ENCODE measurements around the gene MRGPRX1.

DNA sequence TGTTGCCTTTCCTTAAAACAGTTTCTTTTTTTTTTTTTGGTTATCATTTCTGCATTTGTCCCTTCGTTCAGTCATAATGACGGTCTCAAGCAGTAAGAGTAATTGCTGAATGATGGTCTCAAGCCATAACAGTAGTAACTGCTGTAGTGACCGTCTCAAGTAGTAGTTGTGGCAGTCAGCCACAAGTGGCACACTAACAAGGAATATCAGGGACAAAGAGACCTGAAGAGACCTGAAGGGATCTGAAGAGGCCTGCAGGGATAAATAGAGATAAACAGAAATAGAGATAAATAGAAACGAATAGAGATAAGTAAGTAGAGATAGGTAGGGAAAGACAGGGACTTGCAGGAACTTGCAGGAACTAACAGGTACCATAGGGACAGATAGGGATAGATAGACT lies 42.7 kb upstream of the MRGPRX1 start:
- TF ChIP-seq, protein P1, sequence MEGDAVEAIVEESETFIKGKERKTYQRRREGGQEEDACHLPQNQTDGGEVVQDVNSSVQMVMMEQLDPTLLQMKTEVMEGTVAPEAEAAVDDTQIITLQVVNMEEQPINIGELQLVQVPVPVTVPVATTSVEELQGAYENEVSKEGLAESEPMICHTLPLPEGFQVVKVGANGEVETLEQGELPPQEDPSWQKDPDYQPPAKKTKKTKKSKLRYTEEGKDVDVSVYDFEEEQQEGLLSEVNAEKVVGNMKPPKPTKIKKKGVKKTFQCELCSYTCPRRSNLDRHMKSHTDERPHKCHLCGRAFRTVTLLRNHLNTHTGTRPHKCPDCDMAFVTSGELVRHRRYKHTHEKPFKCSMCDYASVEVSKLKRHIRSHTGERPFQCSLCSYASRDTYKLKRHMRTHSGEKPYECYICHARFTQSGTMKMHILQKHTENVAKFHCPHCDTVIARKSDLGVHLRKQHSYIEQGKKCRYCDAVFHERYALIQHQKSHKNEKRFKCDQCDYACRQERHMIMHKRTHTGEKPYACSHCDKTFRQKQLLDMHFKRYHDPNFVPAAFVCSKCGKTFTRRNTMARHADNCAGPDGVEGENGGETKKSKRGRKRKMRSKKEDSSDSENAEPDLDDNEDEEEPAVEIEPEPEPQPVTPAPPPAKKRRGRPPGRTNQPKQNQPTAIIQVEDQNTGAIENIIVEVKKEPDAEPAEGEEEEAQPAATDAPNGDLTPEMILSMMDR (IDR thresholded peaks at IDR 0.05; ENCODE audit: low read length) = no peak
- TF ChIP-seq EZH2 (optimal IDR thresholded peaks at IDR 0.05; ENCODE audit: low read depth, low read length) (no peak), EZH2phosphoT487 (IDR thresholded peaks at IDR 0.05; ENCODE audit: low read length) (no peak)
